RWPE2 (cell line): ENCODE data around the gene URM1.
A peak's percentile ranks its signal among the peaks of the same experiment; 100 is the strongest.
"Not testable (repeated sequence)": the region's sequence is repeated elsewhere in the genome, so short reads cannot be mapped to it uniquely, and the experiment has no call there.

ENCODE experiments used
- ATAC-seq: fragments of 200-7000 bp; cut with Tn5 transposase; 3 replicates; pipeline ENCODE4 v1.9.1; 2021; ENCODE audit warnings: low read depth
- DNase-seq: peaks from one replicate; pipeline ENCODE4 v3.0.0-alpha.2; 2020; ENCODE audit warnings: low spot score
- H3K27ac ChIP-seq: fragments of 450-650 bp; 2 replicates; pipeline ENCODE4 v1.5.1; 2017; ENCODE audit warnings: mild to moderate bottlenecking; ENCODE audit not compliant: poor library complexity, severe bottlenecking
- H3K27me3 ChIP-seq: fragments of 250-450 bp; sonication (Bioruptor Pico); 2 replicates; pipeline ENCODE4 v1.5.1; 2021; ENCODE audit warnings: mild to moderate bottlenecking, moderate library complexity; ENCODE audit not compliant: insufficient read depth, poor library complexity, severe bottlenecking
- H3K36me3 ChIP-seq: fragments of 250-450 bp; sonication (Bioruptor Pico); 2 replicates; pipeline ENCODE4 v1.5.1; 2020; ENCODE audit warnings: low read depth, mild to moderate bottlenecking, moderate library complexity
- H3K4me1 ChIP-seq: fragments of 250-450 bp; sonication (Bioruptor Pico); 2 replicates; pipeline ENCODE4 v1.5.1; 2021; ENCODE audit warnings: mild to moderate bottlenecking, moderate library complexity; ENCODE audit not compliant: insufficient read depth, poor library complexity, severe bottlenecking
- H3K4me3 ChIP-seq: fragments of 250-450 bp; sonication (Bioruptor Pico); 2 replicates; pipeline ENCODE4 v1.5.1; 2021; ENCODE audit warnings: mild to moderate bottlenecking, moderate library complexity; ENCODE audit not compliant: severe bottlenecking
- H3K9me3 ChIP-seq: fragments of 250-450 bp; sonication (Bioruptor Pico); 2 replicates; pipeline ENCODE4 v1.5.1; 2021; ENCODE audit warnings: mild to moderate bottlenecking, moderate library complexity; ENCODE audit not compliant: severe bottlenecking
- TF ChIP-seq, protein P1 (sequence below): fragments of 450-650 bp; IDR thresholded peaks from one replicate; pipeline ENCODE4 v1.5.1; 2017; ENCODE audit warnings: mild to moderate bottlenecking, moderate library complexity; ENCODE audit not compliant: poor library complexity, severe bottlenecking

The URM1 gene

DNA sequence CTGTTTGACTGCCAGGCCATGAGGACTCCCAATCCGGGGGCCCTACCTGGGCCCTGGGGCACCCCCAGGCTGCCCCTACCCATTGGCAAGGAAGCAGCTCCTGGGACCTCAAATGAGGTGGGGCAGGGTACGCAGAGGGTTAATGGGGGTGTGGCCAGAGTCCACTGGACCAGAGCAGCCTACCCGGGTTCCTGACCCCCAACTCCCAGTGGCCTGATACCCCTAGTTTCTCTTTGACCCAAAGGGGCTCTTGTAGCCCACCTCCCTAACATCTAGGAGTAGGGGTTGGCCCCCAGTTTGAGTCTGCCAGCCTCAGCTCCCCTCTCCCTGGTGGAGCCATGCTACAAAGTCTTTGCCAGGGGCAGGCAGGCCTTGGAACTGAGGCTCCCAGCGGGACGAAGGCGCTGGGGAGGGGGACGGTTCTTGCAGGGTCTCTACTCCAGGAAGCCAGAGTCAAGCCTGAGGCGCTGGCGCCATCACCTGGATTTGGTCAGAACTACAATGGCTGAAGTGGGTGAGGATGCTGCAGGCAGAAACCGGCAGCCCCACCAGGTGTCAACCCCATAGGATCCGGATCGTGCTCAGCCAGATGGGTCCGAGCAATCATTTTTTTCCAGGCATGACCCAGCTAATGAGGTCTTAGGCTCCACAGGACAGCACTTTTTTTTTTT, 41.1 kb downstream of the URM1 start:
- no peak overlapping the region for H3K4me3 ChIP-seq
- ATAC-seq (no peak), DNase-seq (no peak)
- H3K27ac ChIP-seq, result no peak overlapping the region
- no peaks in the 10 kb centered on the region for H3K4me1 ChIP-seq
- TF ChIP-seq, protein P1, sequence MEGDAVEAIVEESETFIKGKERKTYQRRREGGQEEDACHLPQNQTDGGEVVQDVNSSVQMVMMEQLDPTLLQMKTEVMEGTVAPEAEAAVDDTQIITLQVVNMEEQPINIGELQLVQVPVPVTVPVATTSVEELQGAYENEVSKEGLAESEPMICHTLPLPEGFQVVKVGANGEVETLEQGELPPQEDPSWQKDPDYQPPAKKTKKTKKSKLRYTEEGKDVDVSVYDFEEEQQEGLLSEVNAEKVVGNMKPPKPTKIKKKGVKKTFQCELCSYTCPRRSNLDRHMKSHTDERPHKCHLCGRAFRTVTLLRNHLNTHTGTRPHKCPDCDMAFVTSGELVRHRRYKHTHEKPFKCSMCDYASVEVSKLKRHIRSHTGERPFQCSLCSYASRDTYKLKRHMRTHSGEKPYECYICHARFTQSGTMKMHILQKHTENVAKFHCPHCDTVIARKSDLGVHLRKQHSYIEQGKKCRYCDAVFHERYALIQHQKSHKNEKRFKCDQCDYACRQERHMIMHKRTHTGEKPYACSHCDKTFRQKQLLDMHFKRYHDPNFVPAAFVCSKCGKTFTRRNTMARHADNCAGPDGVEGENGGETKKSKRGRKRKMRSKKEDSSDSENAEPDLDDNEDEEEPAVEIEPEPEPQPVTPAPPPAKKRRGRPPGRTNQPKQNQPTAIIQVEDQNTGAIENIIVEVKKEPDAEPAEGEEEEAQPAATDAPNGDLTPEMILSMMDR, result peak; percentile 27
- no peaks in the 10 kb centered on the region for H3K9me3 ChIP-seq
- H3K36me3 ChIP-seq, result no peaks in the 10 kb centered on the region
- H3K27me3 ChIP-seq, result no peaks in the 10 kb centered on the region

DNA sequence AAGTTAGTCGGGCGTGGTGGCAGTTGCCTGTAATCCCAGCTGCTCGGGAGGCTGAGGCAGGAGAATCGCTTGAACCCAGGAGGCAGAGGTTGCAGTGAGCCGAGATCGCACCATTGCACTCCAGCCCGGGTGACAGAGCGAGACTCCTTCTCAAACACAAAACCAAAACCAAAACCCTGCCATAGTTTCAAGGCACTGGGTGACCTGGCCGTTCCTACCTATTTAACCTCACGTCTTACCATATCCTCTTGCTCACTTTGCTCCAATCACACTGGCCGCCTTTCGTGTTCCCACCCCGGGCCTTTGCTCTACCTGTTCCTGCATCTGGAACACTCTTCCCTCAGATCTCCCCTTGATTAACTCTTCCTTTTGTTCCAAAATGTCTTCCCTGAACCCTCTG, 42.6 kb downstream of the URM1 start:
- not testable (repeated sequence) for H3K27ac ChIP-seq, DNase-seq, H3K27me3 ChIP-seq, H3K4me3 ChIP-seq, ATAC-seq, H3K36me3 ChIP-seq, H3K9me3 ChIP-seq, H3K4me1 ChIP-seq

DNA sequence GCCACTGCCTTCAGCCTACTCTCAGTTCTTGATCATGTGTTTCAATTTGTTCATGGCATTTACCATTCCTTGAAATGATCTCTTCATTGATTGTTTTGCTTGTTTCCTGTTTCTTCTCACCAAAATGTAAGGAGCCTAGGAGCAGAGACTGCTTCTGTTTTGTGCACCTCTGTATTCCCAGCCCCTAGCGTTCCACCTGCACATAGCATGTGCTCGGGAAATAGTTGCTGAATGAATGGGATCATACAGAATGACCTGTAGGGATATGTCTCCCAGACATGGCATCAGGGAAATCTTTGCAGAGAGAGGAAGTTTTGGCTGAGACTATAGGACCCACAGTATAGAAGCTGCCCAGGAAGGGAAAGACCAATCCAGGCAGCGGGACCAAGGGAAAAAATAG, 43.3 kb downstream of the URM1 start:
- DNase-seq (no peak), ATAC-seq (peak; percentile 45; the same call in 1 of the 3 replicates)
- TF ChIP-seq, protein P1, result peak; percentile 8
- Histone ChIP-seq H3K36me3 (no peaks in the 10 kb centered on the region), H3K27me3 (no peaks in the 10 kb centered on the region), H3K9me3 (no peaks in the 10 kb centered on the region), H3K4me3 (no peak overlapping the region), H3K27ac (no peak overlapping the region), H3K4me1 (no peaks in the 10 kb centered on the region)

DNA sequence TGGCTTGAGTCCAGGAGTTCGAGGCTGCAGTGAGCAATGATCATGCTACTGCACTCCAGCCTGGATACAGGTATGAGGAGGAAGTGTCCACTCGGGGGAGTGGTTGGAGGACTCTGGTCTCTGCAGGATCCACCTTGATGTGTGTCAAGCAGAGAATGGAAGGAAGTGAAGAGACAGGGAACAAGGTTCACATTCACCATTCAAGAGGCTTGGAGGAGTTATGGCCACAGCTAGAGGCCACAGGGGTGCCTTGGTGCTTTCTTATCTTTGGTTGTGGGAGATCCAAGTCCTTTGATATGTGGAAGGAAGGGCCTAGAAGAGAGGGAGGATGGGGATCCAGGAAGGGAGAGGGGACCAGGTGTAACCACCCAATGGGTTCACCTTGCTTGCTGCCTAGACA, 44.1 kb downstream of the URM1 start:
- Histone ChIP-seq H3K36me3 (no peaks in the 10 kb centered on the region), H3K27ac (no peak overlapping the region), H3K4me1 (no peaks in the 10 kb centered on the region), H3K4me3 (no peak overlapping the region), H3K9me3 (no peaks in the 10 kb centered on the region), H3K27me3 (no peaks in the 10 kb centered on the region)
- no peak for ATAC-seq
- no peak for DNase-seq
- TF ChIP-seq, protein P1, result no peak

DNA sequence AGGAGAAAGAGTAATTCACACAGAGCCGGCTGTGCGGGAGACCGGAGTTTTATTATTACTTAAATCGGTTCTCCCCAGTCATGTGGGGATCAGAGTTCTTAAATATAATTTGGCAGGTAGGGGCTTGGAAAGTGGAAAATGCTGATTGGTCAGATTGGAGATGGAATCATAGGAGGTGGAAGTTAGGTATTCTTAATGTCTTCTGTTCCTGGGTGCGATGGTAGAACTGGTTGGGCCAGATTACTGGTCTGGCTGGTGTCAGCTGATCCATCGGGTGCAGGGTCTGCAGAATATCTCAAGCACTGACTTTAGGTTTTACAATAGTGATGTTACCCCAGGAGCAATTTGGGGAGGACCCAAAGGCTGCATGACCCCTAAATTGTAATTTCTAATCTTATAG, 44.8 kb downstream of the URM1 start:
- DNase-seq (no peak), ATAC-seq (no peak)
- TF ChIP-seq, protein P1, result no peak
- no peak overlapping the region for H3K27ac ChIP-seq
- no peaks in the 10 kb centered on the region for H3K27me3 ChIP-seq
- H3K36me3 ChIP-seq, result no peaks in the 10 kb centered on the region
- H3K9me3 ChIP-seq, result no peaks in the 10 kb centered on the region
- no peak overlapping the region for H3K4me3 ChIP-seq
- H3K4me1 ChIP-seq, result no peaks in the 10 kb centered on the region
